Amniotic stem cell (primary cell): ENCODE data around the gene PTPRT.

ENCODE experiments used
- DNase-seq: peaks from one replicate; lab custom pipeline; 2025; lab: John Stamatoyannopoulos, UW

Gene PTPRT

DNA sequence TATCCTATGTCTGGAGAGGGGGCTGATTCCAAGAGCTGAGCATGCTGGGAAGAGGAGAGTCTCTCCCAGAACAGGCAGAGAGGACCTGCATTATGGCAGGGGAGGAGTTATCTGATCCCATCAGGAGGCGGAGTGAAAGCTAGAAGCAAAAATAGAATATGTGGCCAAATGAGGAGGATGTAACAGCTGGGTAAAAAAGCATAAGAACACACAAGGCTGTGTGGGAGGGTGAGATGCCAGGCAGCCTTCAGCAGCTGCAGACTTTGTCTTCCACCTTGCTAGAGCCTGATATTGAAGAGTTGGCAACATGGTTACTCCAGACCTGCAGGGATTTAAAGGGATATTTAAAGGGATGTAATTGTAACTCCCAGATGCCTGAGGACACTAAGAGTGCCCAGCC is 167.1 kb downstream of the PTPRT start:
- DNase-seq = no peak

DNA sequence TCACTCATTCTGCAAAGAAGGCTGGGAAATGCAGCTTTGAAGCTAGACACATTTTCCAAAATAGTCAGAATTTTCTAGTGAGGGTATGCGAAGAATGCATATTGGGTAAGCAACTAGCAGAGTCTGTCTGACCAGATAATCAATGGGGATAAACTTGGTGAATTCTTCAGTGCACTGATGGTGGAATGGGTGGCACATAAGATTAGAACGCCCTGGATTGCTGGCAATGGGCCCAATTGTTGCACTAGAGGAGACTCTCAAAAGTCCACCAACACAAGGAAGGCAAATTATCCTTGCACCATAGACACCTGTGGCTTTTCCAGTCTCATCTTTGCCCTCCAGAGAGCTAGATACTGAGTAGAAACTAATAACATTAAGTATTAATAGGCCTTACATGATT is 167.6 kb downstream of the PTPRT start:
- DNase-seq = no peak

DNA sequence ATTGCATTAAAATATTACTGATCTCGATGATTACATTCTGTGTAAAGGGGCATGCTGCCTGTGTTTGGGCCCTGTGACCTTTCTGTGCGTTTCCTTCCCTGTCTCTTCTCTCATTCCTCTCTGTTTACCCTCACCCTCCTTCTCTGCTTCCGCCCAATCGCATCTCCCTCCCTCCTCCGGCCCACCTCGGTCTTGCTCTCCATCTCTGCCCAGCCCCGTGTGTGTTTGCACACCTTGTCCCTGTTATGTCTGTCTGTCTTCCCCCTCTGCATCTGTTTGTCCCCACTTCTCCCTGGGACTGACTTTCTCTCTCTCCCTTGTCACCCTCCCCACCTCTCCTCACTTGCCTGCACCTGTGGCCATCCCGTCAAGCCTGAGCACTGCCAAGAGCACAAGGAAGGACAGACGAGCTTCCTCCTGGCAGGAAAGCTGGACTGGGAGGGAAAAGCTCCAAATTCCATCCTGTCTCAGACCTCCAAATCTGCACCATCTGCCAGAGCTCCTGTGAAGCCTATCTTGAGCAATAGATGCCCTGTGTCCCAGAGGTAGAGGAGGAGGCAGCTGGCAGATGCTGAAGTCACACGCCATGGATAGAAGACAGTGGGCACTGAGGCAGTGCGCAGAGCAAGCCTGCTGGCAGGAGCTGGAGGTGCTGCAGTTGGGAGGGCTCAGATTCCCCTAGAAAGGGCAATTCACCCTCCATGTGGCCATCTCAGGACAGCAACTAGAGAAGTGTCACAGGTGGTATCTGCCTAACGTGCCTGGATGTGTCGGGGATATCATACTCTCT is 172.3 kb downstream of the PTPRT start:
- no peak for DNase-seq

- no peak for DNase-seq
Observed at GRCh38 chr20:43016257-43016656, 173.4 kb downstream of the PTPRT start.

DNA sequence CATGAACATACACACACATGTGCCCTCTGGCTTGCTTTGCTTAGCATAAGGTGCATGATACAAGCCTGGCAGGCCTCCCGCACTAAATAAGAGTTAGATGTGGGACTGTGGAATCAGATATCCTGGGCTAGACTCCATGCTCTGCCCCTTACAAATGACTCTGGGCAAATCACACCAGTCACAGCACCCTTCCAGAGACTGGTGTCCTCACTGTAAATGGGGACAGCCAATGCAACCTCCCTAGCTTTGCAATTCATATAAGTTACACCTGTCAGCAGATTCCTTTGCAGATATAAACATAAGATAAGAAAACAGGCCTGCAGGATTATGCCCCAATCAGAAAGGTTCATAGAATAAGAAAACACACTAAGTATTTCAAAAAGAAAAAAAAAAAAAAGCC is 174.1 kb downstream of the PTPRT start:
- no peak for DNase-seq

DNA sequence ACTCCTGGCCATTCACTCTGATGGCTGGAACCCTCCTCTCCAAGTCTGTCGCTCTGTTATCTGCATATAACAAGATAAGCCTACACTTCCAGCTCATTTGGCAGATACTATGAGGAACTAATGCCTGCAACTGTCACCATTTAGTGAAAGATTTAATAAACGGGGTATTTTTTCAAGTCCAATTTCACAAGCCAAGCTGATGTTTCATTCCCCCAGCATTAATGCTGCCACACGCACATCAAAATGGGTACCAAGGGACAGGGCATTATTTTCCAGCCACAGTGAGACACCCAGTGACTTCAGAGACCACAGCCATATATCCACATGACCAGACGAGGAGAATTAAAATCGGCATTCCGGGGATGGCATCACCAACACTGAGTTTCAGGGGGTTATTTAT is 175.5 kb downstream of the PTPRT start:
- no peak for DNase-seq

- DNase-seq = no peak
Observed at GRCh38 chr20:43011491-43011890, 178.2 kb downstream of the PTPRT start.

GRCh38 chr20:43009532-43009931 is 180.2 kb downstream of the PTPRT start:
- no peak for DNase-seq

GRCh38 chr20:43007525-43007924 is 182.2 kb downstream of the PTPRT start:
- DNase-seq = no peak

GRCh38 chr20:43006651-43007375 is 182.9 kb downstream of the PTPRT start:
- no peak for DNase-seq

- no peak for DNase-seq
Observed at GRCh38 chr20:43003318-43003944, 186.3 kb downstream of the PTPRT start.

- DNase-seq = no peak
Observed at GRCh38 chr20:42996141-42996540, 193.6 kb downstream of the PTPRT start.

GRCh38 chr20:42988319-42988718 is 201.4 kb downstream of the PTPRT start:
- no peak for DNase-seq

DNA sequence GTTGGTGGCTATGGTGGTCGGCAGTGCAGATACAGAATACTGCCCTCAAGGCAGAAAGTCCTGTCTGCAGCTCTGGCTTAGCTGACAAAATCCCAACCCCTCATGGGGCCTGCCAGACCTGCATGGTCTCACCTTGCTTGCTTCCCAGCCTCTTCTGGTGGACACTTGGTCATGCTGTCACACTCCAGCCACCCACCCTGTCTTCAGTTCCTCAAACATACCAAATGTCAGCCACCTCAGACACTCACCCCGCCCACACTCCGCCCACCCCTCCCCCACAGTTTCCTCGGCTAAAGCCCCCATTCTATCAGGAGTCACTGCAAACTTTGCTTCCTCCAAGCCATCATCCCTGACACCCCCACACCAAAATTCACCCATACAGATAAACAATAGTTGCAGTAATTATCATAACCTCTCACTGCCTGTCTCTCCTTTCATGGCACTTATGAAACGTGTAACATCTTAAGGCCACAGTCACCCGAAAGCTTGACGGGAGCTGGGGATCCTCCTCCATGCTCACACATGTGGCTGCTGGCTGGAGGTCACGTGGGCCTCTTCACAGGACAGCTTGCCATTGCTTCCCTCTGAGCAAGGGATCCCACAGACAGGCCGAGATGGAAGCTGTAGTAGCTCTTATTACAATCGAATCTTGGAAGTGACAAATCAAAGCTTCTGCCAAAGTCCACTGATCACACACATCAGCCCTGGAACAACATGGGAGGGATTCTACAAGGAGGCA is 202.2 kb downstream of the PTPRT start:
- DNase-seq = no peak

- no peak for DNase-seq
Observed at GRCh38 chr20:42986143-42986773, 203.4 kb downstream of the PTPRT start.

- DNase-seq = no peak
Observed at GRCh38 chr20:42985628-42986027, 204.1 kb downstream of the PTPRT start.

DNA sequence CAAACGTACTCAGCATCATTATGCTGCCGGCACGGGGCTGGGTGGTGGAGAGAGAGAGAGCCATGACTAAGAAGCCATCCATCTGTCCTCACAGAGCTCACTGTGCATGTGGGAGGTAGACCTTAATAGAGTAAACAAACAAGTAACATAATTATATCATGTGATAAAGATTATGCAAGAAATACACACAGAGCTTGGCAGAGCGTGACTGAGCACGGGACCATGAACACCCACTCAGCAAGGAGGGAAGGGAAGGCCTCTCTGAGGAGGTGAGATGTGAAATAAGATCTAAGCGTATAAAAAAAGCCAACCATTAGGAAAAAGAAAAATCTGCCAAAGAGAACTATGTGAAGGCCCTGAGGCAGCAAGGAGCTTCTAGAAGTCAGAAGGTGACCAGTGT is 207.5 kb downstream of the PTPRT start:
- DNase-seq = no peak

DNA sequence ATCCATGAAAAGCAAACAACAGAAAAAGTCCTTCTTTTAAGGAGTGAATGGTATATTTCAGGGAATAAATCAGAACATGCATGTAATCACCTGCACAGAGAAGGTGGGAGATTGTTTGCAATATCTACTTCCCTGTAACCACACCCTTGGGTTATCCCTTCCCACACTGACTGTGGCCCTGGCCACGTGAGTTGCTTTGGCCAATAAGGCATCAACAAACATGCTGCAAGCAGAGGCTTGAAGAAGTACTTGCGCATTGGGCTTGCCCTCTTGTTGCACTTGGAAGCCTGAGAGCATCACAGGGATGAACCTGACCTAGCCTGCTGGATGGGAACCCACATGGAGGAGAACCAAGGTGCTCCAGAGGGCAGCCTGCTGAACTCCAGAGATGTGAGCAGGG is 208.5 kb downstream of the PTPRT start:
- DNase-seq = no peak

- DNase-seq = no peak
Observed at GRCh38 chr20:42979720-42980119, 210.0 kb downstream of the PTPRT start.

GRCh38 chr20:42978184-42978974 is 211.3 kb downstream of the PTPRT start:
- no peak for DNase-seq

- no peak for DNase-seq
Observed at GRCh38 chr20:42975974-42976373, 213.7 kb downstream of the PTPRT start.
